Esophagus muscularis mucosa (tissue), 3 donors: ENCODE results near the gene CALCOCO1.

ENCODE experiments used
- POLR2AphosphoS5 ChIP-seq, 2 donors: sonication (generic); formaldehyde crosslinking; IDR thresholded peaks; one replicate each; pipeline ENCODE4 v1.6.1; 2017; ENCODE audit warnings: antibody characterized with exemption in 2 of 2
- TF ChIP-seq, protein P1 (sequence below), 3 experiments: fragments of 200-600 bp in 2 of 3; fragments of 450-650 bp in 1 of 3; sonication (generic) in 2 of 3; IDR thresholded peaks; one replicate each; pipeline ENCODE4 v1.5.1; 2017 to 2019; ENCODE audit warnings: antibody characterized with exemption in 3 of 3, mild to moderate bottlenecking in 2 of 3, moderate library complexity in 1 of 3

DNA sequence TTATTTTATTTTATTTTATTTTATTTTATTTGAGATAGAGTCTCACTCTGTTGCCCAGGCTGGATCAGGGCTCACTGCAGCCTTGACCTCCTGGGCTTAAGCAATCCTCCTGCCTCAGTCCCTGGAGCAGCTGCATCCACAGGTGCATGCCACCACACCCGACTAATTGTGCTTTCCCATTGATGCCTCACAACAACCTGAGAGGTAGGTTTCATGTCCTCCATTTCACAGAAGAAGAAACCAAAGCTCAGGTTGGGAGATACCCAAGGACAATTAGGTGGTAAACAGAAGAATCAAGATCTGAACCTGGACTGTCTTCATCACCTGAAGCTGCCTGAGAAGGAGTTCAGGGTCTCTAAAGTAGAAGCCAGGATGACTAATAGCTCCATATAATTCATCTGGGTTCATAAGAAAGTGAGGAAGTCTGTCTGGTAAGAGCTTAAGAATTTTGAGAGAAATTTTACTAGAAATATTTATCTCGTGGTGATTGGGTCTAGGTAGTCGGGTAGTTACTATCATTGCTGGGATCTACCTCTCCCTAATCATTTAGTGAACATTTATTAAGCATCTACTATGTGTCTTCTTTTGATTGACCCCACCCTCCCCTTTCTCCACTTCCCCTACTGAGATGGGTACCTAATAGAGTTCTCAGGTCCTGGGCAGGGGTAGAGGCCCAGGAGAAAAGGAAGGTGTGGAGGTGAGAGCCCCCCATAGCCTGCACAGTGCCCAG lies 28.1 kb downstream of the CALCOCO1 start:
- TF ChIP-seq, protein P1, sequence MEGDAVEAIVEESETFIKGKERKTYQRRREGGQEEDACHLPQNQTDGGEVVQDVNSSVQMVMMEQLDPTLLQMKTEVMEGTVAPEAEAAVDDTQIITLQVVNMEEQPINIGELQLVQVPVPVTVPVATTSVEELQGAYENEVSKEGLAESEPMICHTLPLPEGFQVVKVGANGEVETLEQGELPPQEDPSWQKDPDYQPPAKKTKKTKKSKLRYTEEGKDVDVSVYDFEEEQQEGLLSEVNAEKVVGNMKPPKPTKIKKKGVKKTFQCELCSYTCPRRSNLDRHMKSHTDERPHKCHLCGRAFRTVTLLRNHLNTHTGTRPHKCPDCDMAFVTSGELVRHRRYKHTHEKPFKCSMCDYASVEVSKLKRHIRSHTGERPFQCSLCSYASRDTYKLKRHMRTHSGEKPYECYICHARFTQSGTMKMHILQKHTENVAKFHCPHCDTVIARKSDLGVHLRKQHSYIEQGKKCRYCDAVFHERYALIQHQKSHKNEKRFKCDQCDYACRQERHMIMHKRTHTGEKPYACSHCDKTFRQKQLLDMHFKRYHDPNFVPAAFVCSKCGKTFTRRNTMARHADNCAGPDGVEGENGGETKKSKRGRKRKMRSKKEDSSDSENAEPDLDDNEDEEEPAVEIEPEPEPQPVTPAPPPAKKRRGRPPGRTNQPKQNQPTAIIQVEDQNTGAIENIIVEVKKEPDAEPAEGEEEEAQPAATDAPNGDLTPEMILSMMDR (IDR thresholded peaks at IDR 0.05): no peak
- no peak for TF ChIP-seq POLR2AphosphoS5 (IDR thresholded peaks at IDR 0.05)
